ENCODE results near the gene SPIB.

- no peak for TF ChIP-seq CTCF (IDR thresholded peaks at IDR 0.05; ENCODE audit: low read depth, low read length, poor library complexity, severe bottlenecking)
- no peak for TF ChIP-seq EZH2phosphoT487 (IDR thresholded peaks at IDR 0.05; ENCODE audit: borderline replicate concordance, low read length)
These were observed 58.1 kb downstream of the SPIB start for GRCh38 chr19:50476907-50477238.
